SK-N-SH (cell line): ENCODE data around the gene FHIP2A. TPM values are rescaled to one million over a fixed set of nuclear protein-coding genes. Genes with fewer than 3 reads are reported as not detected.

Experiments
- CTCF ChIA-PET: fragments of 300-600, 350-600 bp; formaldehyde crosslinking; extraction: SDS; loops from one replicate; lab custom pipeline; 2021; lab: Yijun Ruan, JAX
- POLR2A ChIA-PET: fragments of 350-600 bp; sonication (Branson Sonifier 250); formaldehyde crosslinking; extraction: SDS; loops from one replicate; lab custom pipeline; 2020; ENCODE audit warnings: antibody characterized with exemption, inconsistent platforms; lab: Yijun Ruan, JAX
- DNase-seq: peaks from one replicate; pipeline ENCODE4 v3.0.0; 2012
- H2AFZ ChIP-seq: fragments of 200-600 bp; sonication (generic); 2 replicates; pipeline ENCODE4 v1.8.1; 2016; ENCODE audit warnings: antibody characterized with exemption, mild to moderate bottlenecking, low read depth
- H3F3A ChIP-seq: fragments of 200-600 bp; sonication (generic); replicated peaks from 2 replicates; pipeline ENCODE3; 2016; ENCODE audit warnings: antibody characterized with exemption, mild to moderate bottlenecking; ENCODE audit not compliant: insufficient read depth
- H3K27ac ChIP-seq, 2 experiments: fragments of 200-500 bp in 1 of 2; fragments of 200-600 bp in 1 of 2; sonication (Bioruptor generic) in 1 of 2; sonication (generic), shearing (Covaris generic) in 1 of 2; 2 replicates each; pipeline versions ENCODE4 v1.5.1 to v1.6.1; 2014 to 2016; ENCODE audit warnings: low read depth in 2 of 2, inconsistent platforms in 1 of 2, low read length in 1 of 2, mild to moderate bottlenecking in 1 of 2, mixed read lengths in 1 of 2
- H3K27me3 ChIP-seq: fragments of 200-600 bp; sonication (generic), shearing (Covaris generic); 2 replicates; pipeline ENCODE4 v1.6.1; 2016; ENCODE audit warnings: mixed run types; ENCODE audit not compliant: insufficient read depth
- H3K36me3 ChIP-seq, 2 experiments: fragments of 200-500 bp in 1 of 2; fragments of 200-600 bp in 1 of 2; sonication (Bioruptor generic) in 1 of 2; sonication (generic) in 1 of 2; replicated peaks in 1 of 2; 2 replicates each; pipeline versions ENCODE3 to v1.5.1; 2014 to 2016; ENCODE audit warnings: low read length in 1 of 2, mild to moderate bottlenecking in 1 of 2; ENCODE audit not compliant: insufficient read depth in 2 of 2, control insufficient read depth in 1 of 2
- H3K4me1 ChIP-seq, 2 experiments: fragments of 200-500 bp in 1 of 2; fragments of 200-600 bp in 1 of 2; sonication (Bioruptor generic) in 1 of 2; sonication (generic), shearing (Covaris generic) in 1 of 2; 2 replicates each; pipeline versions ENCODE4 v1.5.1 to v1.6.1; 2014 to 2016; ENCODE audit warnings: low read depth in 1 of 2, low read length in 1 of 2, mixed run types in 1 of 2; ENCODE audit not compliant: insufficient read depth in 2 of 2, control insufficient read depth in 1 of 2
- H3K4me2 ChIP-seq: fragments of 200-600 bp; sonication (generic), shearing (Covaris generic); 2 replicates; pipeline ENCODE4 v1.6.1; 2017; ENCODE audit warnings: mixed run types
- H3K4me3 ChIP-seq, 2 experiments: fragments of 200-500 bp in 1 of 2; fragments of 200-600 bp in 1 of 2; sonication (Bioruptor generic) in 1 of 2; sonication (generic), shearing (Covaris generic) in 1 of 2; 2 replicates each; pipeline versions ENCODE4 v1.5.1 to v1.8.1; 2014 to 2016; ENCODE audit warnings: low read depth in 2 of 2, inconsistent platforms in 1 of 2, low read length in 1 of 2, mild to moderate bottlenecking in 1 of 2, mixed read lengths in 1 of 2, moderate library complexity in 1 of 2
- H3K79me2 ChIP-seq: fragments of 200-600 bp; sonication (generic); 2 replicates; pipeline ENCODE4 v1.8.1; 2017; ENCODE audit warnings: mild to moderate bottlenecking; ENCODE audit not compliant: insufficient read depth
- H3K9ac ChIP-seq: fragments of 200-600 bp; sonication (generic); 2 replicates; pipeline ENCODE4 v1.6.1; 2017; ENCODE audit warnings: mixed run types
- H3K9me2 ChIP-seq: fragments of 200-600 bp; sonication (generic); 2 replicates; pipeline ENCODE4 v1.6.1; 2017; ENCODE audit warnings: mixed run types
- H3K9me3 ChIP-seq: fragments of 200-600 bp; sonication (generic); 2 replicates; pipeline ENCODE4 v1.6.1; 2017; ENCODE audit warnings: mixed run types, mild to moderate bottlenecking, moderate library complexity
- H4K20me1 ChIP-seq: fragments of 200-600 bp; sonication (generic); 2 replicates; pipeline ENCODE4 v1.6.1; 2017; ENCODE audit warnings: mild to moderate bottlenecking, mixed run types; ENCODE audit not compliant: insufficient read depth
- CHD2 ChIP-seq: fragments of 150-350 bp; IDR thresholded peaks from 2 replicates; pipeline ENCODE4 v1.6.1; 2018; ENCODE audit warnings: low read length; ENCODE audit not compliant: partially characterized antibody
- ELF1 ChIP-seq: IDR thresholded peaks from 2 replicates; pipeline ENCODE4 v1.4.0; 2012
- EZH2phosphoT487 ChIP-seq: fragments of 200-600 bp; sonication (generic); IDR thresholded peaks from 2 replicates; pipeline ENCODE4 v1.6.1; 2017; ENCODE audit warnings: low read depth, mixed run types, mild to moderate bottlenecking, antibody characterized with exemption, moderate library complexity, borderline replicate concordance
- FOSL2 ChIP-seq: IDR thresholded peaks from 2 replicates; pipeline ENCODE4 v1.4.0; 2012; ENCODE audit warnings: low read depth, mild to moderate bottlenecking, moderate library complexity, borderline replicate concordance
- FOXJ3 ChIP-seq: sonication (generic); formaldehyde crosslinking; IDR thresholded peaks from 2 replicates; pipeline ENCODE4 v1.5.1; 2020; ENCODE audit warnings: mild to moderate bottlenecking, missing genetic modification reagents
- FOXM1 ChIP-seq: IDR thresholded peaks from 2 replicates; pipeline ENCODE4 v1.4.0; 2012; ENCODE audit warnings: low read depth, mild to moderate bottlenecking
- GABPA ChIP-seq: IDR thresholded peaks from 2 replicates; pipeline ENCODE4 v1.4.0; 2012; ENCODE audit warnings: low read depth, mild to moderate bottlenecking
- GATA2 ChIP-seq: sonication (generic); formaldehyde crosslinking; IDR thresholded peaks from 2 replicates; pipeline ENCODE4 v1.5.0; 2020; ENCODE audit warnings: mild to moderate bottlenecking, missing genetic modification reagents
- MXI1 ChIP-seq: IDR thresholded peaks from 2 replicates; pipeline ENCODE4 v1.6.1; 2012; ENCODE audit warnings: mild to moderate bottlenecking, low read depth, low read length, improper control_type of control experiment
- NFIC ChIP-seq: IDR thresholded peaks from 2 replicates; pipeline ENCODE4 v1.4.0; 2012; ENCODE audit warnings: borderline replicate concordance
- NRF1 ChIP-seq: IDR thresholded peaks from 2 replicates; pipeline ENCODE4 v1.6.1; 2012; ENCODE audit warnings: low read depth, mild to moderate bottlenecking, low read length
- RFX5 ChIP-seq: IDR thresholded peaks from 2 replicates; pipeline ENCODE4 v1.6.1; 2012; ENCODE audit warnings: mild to moderate bottlenecking, improper control_type of control experiment, low read length
- RXRA ChIP-seq: IDR thresholded peaks from 2 replicates; pipeline ENCODE4 v1.4.0; 2012; ENCODE audit warnings: low read depth, mild to moderate bottlenecking, borderline replicate concordance
- SIN3A ChIP-seq: IDR thresholded peaks from 2 replicates; pipeline ENCODE4 v1.6.1; 2012; ENCODE audit warnings: low read depth, mild to moderate bottlenecking, low read length, moderate library complexity, borderline replicate concordance
- SMC3 ChIP-seq: IDR thresholded peaks from 2 replicates; pipeline ENCODE4 v1.6.1; 2012; ENCODE audit warnings: low read depth, low read length, improper control_type of control experiment
- TCF12 ChIP-seq: IDR thresholded peaks from 2 replicates; pipeline ENCODE4 v1.4.0; 2012
- YY1 ChIP-seq: IDR thresholded peaks from 2 replicates; pipeline ENCODE4 v1.4.0; 2012; ENCODE audit warnings: low read depth, mild to moderate bottlenecking
- WGBS: methylation state at CpG from one replicate; pipeline ENCODE4 v1.1.6; 2017; ENCODE audit warnings: low lambda C conversion rate; 5-methylcytosine and 5-hydroxymethylcytosine counted together
- polyA plus RNA-seq, 3 experiments: library from polyadenylated mRNA; depleted of rRNA; stranded (reverse); fragments of >200 nt; gene quantifications; 2 replicates each; pipeline ENCODE4 v1.2.3, GENCODE V29; 2012
- TF ChIP-seq, protein P1 (sequence below): IDR thresholded peaks from 2 replicates; pipeline ENCODE4 v1.4.0; 2012; ENCODE audit warnings: low read depth
- TF ChIP-seq, protein P2 (sequence below): fragments of 150-350 bp; IDR thresholded peaks from 2 replicates; pipeline ENCODE4 v1.6.1; 2017; ENCODE audit warnings: antibody characterized with exemption, low read length, low read depth, borderline replicate concordance

FHIP2A gene
- polyA plus RNA-seq, 1 of the 3 experiments (the other 2 are of a cell fraction), result 6.1 TPM

DNA sequence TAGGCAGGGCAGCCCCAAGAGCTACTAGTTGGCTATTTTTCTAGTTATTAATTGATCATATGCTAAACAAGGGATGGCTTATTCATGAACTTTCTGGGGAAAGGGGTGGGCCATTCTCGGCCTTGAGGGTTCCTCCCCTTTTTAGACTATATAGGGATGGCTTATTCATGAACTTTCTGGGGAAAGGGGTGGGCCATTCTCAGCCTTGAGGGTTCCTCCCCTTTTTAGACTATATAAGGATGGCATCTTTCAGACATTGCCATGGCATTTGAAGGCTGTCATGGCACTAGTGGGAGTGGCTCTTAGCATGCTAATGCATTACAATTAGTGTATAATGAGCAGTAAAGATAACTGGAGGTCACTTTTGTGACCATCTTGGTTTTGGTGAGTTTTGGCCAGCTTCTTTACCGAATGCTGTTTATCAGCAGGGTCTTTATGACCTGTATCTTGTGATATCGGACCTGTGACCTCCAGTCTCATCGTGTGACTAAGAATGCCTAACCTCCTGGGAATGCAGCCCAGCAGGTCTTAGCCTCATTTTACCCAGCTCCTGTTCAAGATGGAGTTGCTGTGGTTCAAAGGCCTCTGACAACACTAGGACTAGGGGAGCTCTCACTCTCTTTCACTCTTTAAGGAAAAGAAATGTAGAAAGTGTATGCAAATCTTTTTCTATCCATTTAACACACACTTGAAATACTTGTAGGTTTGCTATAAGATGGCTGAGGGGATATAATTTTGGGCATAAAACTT lies 7.8 kb downstream of the FHIP2A start:
- Histone ChIP-seq H3K9ac (no peak overlapping the region), H3K36me3 (peaks cover 26 to 41% of the 10 kb centered on the region in 2 experiments), H3K4me2 (no peak overlapping the region), H3K4me3 (no peak overlapping the region), H3K27ac (peak overlapping the region in 1 of 2 experiments; percentile 99; a peak in 2 of 4 replicates), H3K9me3 (no peaks in the 10 kb centered on the region), H3K9me2 (no peaks in the 10 kb centered on the region), H4K20me1 (peaks cover 22% of the 10 kb centered on the region; the same call in 1 of the 2 replicates), H2AFZ (no peak overlapping the region), H3K4me1 (peaks cover 0 to 34% of the 10 kb centered on the region in 2 experiments), H3F3A (peaks cover 34% of the 10 kb centered on the region), H3K27me3 (no peaks in the 10 kb centered on the region), H3K79me2 (peaks cover 93% of the 10 kb centered on the region)
- 79% methylated on average over 4 of the region's 4 CpGs for WGBS
- ChIA-PET POLR2A (interaction anchor here (0.6 kb wide), 1 partner anchor 27 kb away, joined by 3 read pairs; no protein-coding TSS in a partner anchor), CTCF (interaction anchor here (0.9 to 9.9 kb wide), 3 partner anchors 7 to 47 kb away, joined by 3 to 70 read pairs (median 3); partner anchors contain the start of gene FHIP2A)
- no peak for DNase-seq
- TF ChIP-seq RFX5 (no peak), FOSL2 (no peak), FOXJ3 (CRISPR knock-in tag) (no peak), TCF12 (no peak), EZH2phosphoT487 (no peak), SIN3A (no peak), GABPA (no peak), ELF1 (no peak), CHD2 (no peak), MXI1 (no peak), YY1 (no peak), SMC3 (no peak), FOXM1 (no peak)
- TF ChIP-seq, protein P1, sequence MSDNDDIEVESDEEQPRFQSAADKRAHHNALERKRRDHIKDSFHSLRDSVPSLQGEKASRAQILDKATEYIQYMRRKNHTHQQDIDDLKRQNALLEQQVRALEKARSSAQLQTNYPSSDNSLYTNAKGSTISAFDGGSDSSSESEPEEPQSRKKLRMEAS, result no peak

DNA sequence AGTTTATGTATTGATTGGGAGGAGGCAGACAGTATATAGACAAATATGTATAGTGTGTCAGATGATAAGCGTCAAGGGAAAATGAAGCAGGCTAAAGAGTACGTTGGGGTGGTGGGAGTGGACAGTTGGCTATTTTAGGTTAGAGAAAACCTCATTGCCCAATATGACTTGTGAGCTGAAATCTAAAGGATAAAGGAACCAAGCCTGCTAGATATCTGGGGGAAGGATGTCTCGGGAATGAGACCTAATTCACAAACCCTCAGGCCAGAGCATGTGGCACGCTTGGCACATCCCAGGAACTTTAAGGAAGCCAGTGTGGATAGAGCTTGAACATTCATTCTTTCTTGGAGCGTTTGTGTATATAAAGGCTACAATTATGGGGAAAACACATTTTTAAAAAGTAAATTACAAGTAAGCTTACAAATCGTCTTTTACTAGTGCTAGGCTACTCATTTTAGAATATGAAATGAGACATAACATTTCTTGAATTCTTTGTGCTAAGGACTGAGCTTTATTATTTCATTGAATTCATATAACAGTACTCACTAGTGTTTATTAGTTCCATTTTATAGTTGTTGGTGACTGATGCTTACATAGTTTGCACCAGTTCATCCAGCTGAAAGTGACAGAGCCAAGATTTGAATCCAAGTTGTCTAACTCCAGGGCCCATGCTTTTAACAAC lies 9.7 kb downstream of the FHIP2A start:
- ChIA-PET POLR2A (interaction anchor here (0.8 kb wide), 1 partner anchor 10 kb away, joined by 3 read pairs; the partner anchor contains the start of gene FHIP2A), CTCF (interaction anchor here (1.2 to 9.9 kb wide), 2 partner anchors 9 to 46 kb away, joined by 4 to 70 read pairs; partner anchors contain the start of gene FHIP2A)
- Histone ChIP-seq H3K9me3 (no peaks in the 10 kb centered on the region), H3K4me2 (no peak overlapping the region), H3K9me2 (no peaks in the 10 kb centered on the region), H3K79me2 (peaks cover 98% of the 10 kb centered on the region), H3K27me3 (no peaks in the 10 kb centered on the region), H3K9ac (no peak overlapping the region), H3K27ac (peak overlapping the region in 1 of 2 experiments; percentile 24; a peak in 1 of 4 replicates), H3K36me3 (peaks cover 46 to 60% of the 10 kb centered on the region in 2 experiments), H2AFZ (no peak overlapping the region), H3F3A (peaks cover 17% of the 10 kb centered on the region), H4K20me1 (peaks cover 21% of the 10 kb centered on the region; the same call in 1 of the 2 replicates), H3K4me1 (peaks cover 0 to 25% of the 10 kb centered on the region in 2 experiments; a peak in 3 of 4 replicates), H3K4me3 (no peak overlapping the region)
- TF ChIP-seq RFX5, result no peak
- TF ChIP-seq NRF1, result no peak
- no peak for TF ChIP-seq YY1
- no peak for TF ChIP-seq NFIC
- no peak for TF ChIP-seq GABPA
- no peak for TF ChIP-seq SMC3
- TF ChIP-seq FOSL2, result no peak
- TF ChIP-seq, protein P2, sequence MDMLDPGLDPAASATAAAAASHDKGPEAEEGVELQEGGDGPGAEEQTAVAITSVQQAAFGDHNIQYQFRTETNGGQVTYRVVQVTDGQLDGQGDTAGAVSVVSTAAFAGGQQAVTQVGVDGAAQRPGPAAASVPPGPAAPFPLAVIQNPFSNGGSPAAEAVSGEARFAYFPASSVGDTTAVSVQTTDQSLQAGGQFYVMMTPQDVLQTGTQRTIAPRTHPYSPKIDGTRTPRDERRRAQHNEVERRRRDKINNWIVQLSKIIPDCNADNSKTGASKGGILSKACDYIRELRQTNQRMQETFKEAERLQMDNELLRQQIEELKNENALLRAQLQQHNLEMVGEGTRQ, result no peak
- no peak for TF ChIP-seq SIN3A
- no peak for TF ChIP-seq GATA2
- TF ChIP-seq, protein P1, result no peak
- TF ChIP-seq RXRA, result no peak
- 98% methylated on average over 6 of the region's 6 CpGs for WGBS
- no peak for DNase-seq
